IMR-90 (cell line): ENCODE results near the gene CDX1.

Experiments used
- BHLHE40 ChIP-seq: fragments of 150-350 bp; IDR thresholded peaks from 2 replicates; pipeline ENCODE4 v1.6.1; 2016; ENCODE audit warnings: mild to moderate bottlenecking, low read depth, low read length
- CEBPB ChIP-seq: IDR thresholded peaks from 2 replicates; pipeline ENCODE4 v1.6.1; 2012; ENCODE audit warnings: low read depth, low read length, improper control_type of control experiment
- FOS ChIP-seq: fragments of 150-350 bp; IDR thresholded peaks from 2 replicates; pipeline ENCODE4 v1.6.1; 2016; ENCODE audit warnings: low read depth, low read length
- MAFK ChIP-seq: IDR thresholded peaks from 2 replicates; pipeline ENCODE4 v1.6.1; 2012; ENCODE audit warnings: low read depth, low read length, improper control_type of control experiment
- MXI1 ChIP-seq: IDR thresholded peaks from 2 replicates; pipeline ENCODE4 v1.6.1; 2012; ENCODE audit warnings: low read depth, mild to moderate bottlenecking, low read length, moderate library complexity, borderline replicate concordance
- POLR2A ChIP-seq: IDR thresholded peaks from 2 replicates; pipeline ENCODE4 v1.6.1; 2012; ENCODE audit warnings: mild to moderate bottlenecking, low read depth, low read length
- RAD21 ChIP-seq: IDR thresholded peaks from 2 replicates; pipeline ENCODE4 v1.6.1; 2012; ENCODE audit warnings: low read length, improper control_type of control experiment
- RFX5 ChIP-seq: IDR thresholded peaks from 2 replicates; pipeline ENCODE4 v1.8.0; 2012; ENCODE audit warnings: low read depth, mild to moderate bottlenecking, low read length, moderate library complexity
- SMC3 ChIP-seq: fragments of 150-350 bp; IDR thresholded peaks from 2 replicates; pipeline ENCODE4 v1.6.1; 2016; ENCODE audit warnings: low read depth, mild to moderate bottlenecking, antibody characterized with exemption, low read length, moderate library complexity
- TF ChIP-seq, protein P1 (sequence below): conservative IDR thresholded peaks from 2 replicates; pipeline ENCODE4 v1.5.1; 2012; ENCODE audit warnings: mild to moderate bottlenecking, low read depth, low read length, improper control_type of control experiment
- TF ChIP-seq, protein P2 (sequence below): fragments of 150-350 bp; IDR thresholded peaks from 2 replicates; pipeline ENCODE4 v1.6.1; 2017; ENCODE audit warnings: mild to moderate bottlenecking, antibody characterized with exemption, low read length, low read depth
- TF ChIP-seq, protein P3 (sequence below): fragments of 150-350 bp; IDR thresholded peaks from 2 replicates; pipeline ENCODE4 v1.6.1; 2016; ENCODE audit warnings: low read depth, mild to moderate bottlenecking, low read length, moderate library complexity, borderline replicate concordance

DNA sequence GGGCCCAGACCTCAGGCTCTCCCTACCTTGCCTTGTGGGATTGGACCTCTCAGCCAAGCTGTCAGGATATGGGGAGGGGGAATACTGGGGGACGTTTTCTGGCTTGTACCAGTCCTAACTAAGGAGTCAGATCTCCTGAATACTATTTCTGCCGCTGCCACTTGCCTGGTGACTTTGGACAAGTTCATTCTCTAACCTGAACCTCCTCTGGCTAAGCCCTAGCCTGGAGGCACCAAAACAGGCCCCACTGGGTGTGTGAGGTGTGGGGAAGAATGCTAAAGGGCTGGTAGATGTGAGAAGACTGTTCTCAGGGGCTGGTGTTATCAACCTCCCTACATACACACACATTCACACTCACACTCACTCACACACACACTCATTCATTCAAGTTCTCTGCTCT is 24.4 kb downstream of the CDX1 start:
- TF ChIP-seq, protein P1, sequence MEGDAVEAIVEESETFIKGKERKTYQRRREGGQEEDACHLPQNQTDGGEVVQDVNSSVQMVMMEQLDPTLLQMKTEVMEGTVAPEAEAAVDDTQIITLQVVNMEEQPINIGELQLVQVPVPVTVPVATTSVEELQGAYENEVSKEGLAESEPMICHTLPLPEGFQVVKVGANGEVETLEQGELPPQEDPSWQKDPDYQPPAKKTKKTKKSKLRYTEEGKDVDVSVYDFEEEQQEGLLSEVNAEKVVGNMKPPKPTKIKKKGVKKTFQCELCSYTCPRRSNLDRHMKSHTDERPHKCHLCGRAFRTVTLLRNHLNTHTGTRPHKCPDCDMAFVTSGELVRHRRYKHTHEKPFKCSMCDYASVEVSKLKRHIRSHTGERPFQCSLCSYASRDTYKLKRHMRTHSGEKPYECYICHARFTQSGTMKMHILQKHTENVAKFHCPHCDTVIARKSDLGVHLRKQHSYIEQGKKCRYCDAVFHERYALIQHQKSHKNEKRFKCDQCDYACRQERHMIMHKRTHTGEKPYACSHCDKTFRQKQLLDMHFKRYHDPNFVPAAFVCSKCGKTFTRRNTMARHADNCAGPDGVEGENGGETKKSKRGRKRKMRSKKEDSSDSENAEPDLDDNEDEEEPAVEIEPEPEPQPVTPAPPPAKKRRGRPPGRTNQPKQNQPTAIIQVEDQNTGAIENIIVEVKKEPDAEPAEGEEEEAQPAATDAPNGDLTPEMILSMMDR, result no peak
- no peak for TF ChIP-seq RFX5
- no peak for TF ChIP-seq FOS
- no peak for TF ChIP-seq CEBPB
- TF ChIP-seq, protein P2, sequence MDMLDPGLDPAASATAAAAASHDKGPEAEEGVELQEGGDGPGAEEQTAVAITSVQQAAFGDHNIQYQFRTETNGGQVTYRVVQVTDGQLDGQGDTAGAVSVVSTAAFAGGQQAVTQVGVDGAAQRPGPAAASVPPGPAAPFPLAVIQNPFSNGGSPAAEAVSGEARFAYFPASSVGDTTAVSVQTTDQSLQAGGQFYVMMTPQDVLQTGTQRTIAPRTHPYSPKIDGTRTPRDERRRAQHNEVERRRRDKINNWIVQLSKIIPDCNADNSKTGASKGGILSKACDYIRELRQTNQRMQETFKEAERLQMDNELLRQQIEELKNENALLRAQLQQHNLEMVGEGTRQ, result no peak
- no peak for TF ChIP-seq BHLHE40
- no peak for TF ChIP-seq POLR2A
- TF ChIP-seq MXI1, result no peak
- no peak for TF ChIP-seq SMC3
- no peak for TF ChIP-seq RAD21
- TF ChIP-seq, protein P3, sequence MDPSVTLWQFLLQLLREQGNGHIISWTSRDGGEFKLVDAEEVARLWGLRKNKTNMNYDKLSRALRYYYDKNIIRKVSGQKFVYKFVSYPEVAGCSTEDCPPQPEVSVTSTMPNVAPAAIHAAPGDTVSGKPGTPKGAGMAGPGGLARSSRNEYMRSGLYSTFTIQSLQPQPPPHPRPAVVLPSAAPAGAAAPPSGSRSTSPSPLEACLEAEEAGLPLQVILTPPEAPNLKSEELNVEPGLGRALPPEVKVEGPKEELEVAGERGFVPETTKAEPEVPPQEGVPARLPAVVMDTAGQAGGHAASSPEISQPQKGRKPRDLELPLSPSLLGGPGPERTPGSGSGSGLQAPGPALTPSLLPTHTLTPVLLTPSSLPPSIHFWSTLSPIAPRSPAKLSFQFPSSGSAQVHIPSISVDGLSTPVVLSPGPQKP, result no peak
- TF ChIP-seq MAFK, result no peak
